ENCODE data around the gene NCMAP.

Gene NCMAP

GRCh38 chr1:24656046-24656445 is 100.2 kb downstream of the NCMAP start:
- intact Hi-C loops (cut with DNase I), result no loop called here
- DNase-seq, result no peak

- no peak for DNase-seq
- intact Hi-C loops (cut with DNase I), result no loop called here
These were observed 101.9 kb downstream of the NCMAP start for GRCh38 chr1:24657781-24658180.

Measured in posterior cingulate gyrus (tissue), 11 donors.